ENCODE results near the gene CCDC159.
A peak's percentile ranks its signal among the peaks of the same experiment; 100 is the strongest.
"Not testable (repeated sequence)": the region's sequence is repeated elsewhere in the genome, so short reads cannot be mapped to it uniquely, and the experiment has no call there.

CCDC159 gene

DNA sequence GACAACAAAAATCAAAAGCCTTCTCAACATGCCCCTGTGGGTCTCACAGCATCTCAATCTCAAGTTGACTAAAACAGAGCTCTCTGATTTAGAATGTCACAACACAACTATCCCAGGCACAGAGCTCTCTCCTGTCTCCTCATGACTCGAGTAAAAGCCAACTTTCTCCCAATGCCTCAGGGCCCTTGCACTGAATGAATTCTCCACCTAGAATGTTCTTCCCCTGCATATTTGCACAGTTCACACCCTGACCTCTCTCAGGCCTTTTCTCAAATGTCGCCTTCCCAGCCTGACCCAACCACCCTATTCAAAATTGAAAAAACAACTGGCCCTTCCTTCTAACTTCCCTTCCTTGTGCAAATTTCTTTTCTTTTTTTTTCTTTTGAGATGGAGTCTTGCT lies 24.4 kb downstream of the CCDC159 start:
- no peak for DNase-seq

DNA sequence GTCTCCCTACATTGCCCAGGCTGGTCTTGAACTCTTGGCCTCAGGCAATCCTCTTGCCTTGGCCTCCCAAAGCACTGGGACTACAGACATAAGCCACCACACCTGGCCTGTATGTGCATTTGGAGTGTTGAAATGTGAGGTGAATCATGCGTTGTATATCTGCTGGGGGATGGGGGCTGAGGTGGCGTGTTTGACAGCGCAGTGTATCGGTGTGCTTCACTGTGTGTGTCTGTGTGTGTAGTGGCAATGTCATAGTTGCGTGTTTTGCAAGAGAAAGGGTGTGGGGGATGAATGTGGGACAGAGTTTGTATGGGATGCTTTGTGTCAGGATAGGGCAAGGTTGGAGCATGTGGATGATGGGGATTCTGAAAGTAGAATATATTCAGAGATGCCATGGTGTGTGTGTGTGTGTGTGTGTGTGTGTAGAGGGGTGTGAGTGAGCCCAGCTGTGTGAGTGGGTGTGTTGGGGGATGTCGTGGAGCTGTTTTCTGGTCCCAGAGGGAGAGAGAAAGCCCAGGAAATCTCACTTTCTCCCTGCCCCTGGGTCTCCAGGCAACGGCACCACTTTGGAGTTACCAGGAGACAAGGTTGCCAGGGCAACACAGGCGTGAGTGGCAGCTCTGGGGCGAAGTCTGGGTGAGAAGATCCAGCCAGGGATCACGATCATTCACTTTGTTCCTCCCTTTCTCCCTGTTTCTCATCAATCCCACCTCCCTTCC lies 27.0 kb downstream of the CCDC159 start:
- DNase-seq = no peak

DNA sequence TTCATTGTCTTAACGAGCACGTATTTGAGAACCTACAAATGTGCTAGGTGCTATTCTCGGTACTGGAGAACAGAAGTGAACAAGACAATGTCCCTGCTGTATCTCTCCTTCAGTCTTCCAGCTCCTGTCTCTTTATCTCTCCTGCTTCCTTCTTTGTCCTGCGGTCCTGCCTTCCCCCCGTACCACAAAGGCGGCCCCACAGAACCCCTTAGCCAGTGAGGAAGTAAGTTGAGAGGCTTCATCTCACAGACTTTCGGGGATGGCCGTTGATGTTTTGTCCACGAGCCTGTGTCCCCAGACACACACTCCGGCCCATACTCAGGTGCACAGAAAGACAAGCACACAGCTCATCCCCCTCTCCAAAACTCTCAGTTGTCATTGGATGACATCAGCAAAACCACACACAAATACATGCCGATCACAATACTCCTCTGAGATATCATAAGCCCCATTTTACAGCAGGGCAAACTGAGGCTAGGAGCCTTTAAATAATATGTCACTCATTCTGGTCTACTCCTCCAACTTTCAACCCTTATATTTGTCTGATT lies 27.6 kb downstream of the CCDC159 start:
- DNase-seq = no peak

- peak; percentile 99 for DNase-seq
Observed at GRCh38 chr19:11374433-11375142, 28.3 kb downstream of the CCDC159 start, which contains the start of gene SWSAP1. Gene SWSAP1 (plus strand): TSS chr19:11374666. CDS start chr19:11374681, 15 bp downstream.

DNA sequence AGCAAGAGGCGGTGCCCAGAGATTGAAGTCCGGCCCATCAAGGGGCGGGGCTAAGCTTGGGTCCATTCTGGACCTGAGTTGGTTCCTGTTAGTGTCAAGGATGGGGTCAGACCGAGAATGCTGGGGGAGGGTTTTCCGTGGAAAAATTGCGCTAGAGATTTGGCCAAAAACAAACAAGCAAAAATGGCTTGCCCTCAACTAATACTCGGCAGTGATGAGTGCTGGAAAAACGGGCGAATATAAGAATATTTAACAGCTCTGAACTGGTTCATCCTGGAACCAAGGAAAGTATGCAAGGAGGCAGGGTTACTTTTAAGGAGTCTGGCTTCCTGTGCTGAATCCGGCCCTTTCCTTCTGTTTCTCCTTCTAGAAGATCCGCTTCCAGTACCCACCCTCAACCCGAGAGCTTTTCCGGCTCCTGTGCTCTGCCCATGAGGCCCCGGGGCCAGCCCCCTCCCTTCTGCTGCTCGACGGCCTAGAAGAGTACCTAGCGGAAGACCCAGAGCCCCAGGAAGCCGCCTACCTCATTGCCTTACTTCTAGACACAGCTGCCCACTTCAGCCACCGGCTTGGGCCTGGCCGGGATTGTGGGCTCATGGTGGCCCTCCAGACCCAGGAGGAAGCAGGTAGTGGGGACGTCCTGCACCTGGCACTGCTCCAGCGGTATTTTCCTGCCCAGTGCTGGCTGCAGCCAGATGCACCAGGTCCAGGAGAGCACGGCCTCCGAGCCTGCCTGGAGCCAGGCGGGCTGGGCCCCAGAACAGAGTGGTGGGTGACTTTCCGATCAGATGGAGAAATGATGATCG lies 29.0 kb downstream of the CCDC159 start:
- peak; percentile 71 to 81 for DNase-seq

DNA sequence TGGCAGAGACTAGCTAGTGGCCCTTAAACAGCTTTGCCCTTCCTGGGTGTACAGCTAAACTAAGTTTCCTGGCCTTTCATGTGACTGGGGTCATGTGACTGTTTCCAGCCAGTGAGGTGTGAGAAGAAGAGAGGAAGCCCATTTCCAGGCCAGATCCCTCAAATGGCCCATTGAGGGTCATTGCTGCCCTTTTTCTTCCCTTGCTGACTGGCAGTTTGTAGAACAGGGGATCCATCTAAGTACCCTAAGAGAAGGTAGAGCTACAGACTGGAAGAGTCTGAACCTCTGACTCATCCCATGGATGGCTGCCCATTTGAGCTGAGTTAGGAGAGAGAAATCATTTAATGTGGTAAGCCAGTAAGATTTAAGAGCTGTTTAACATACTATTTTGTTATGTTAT lies 30.9 kb downstream of the CCDC159 start:
- no peak for DNase-seq

DNA sequence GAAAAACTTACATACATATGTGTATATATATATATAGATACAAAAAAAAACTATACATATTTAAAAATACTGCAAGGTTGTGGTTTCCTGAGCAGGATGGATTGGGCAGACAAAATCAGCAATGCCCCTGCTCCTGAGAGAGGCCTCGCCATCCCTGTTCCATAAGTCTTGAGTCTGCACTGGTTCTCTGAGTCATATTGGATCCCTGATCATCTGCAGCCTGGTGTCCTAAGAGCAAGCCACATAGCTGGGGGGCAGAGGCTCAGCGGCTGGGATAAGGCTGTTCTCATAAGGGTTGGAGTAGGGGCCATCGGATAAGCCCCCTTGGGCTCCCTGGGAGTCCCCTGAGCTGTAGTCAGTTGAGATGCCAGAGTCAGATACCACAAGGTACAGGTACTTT lies 31.4 kb downstream of the CCDC159 start:
- no peak for DNase-seq

- DNase-seq = peak in 1 of 2 donors; percentile 8
Observed at GRCh38 chr19:11378319-11379189, 32.2 kb downstream of the CCDC159 start.

DNA sequence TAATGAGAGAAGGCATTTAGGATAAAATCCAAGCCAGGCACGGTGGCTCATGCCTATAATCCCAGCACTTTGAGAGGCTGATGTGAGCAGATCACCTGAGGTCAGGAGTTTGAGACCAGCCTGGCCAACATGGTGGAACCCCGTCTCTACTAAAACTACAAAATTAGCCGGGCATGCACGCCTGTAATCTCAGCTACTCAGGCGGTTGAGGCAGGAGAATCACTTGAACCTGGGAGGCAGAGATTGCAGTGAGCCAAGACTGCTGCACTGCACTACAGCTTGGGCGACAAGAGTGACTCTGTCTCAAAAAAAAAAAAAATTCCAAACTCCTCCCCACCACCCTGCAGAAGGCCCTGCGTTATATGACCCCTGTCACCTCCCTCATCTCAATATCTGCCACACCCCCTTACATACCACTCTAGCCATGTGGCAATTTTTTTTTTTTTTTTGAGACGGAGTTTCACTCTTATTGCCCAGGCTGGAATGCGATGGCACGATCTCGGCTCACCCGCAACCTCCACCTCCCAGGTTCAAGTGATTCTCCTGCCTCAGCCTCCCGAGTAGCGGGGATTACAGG lies 33.0 kb downstream of the CCDC159 start:
- not testable (repeated sequence) for DNase-seq

- no peak for DNase-seq
Observed at GRCh38 chr19:11379857-11380350, 33.6 kb downstream of the CCDC159 start.

DNA sequence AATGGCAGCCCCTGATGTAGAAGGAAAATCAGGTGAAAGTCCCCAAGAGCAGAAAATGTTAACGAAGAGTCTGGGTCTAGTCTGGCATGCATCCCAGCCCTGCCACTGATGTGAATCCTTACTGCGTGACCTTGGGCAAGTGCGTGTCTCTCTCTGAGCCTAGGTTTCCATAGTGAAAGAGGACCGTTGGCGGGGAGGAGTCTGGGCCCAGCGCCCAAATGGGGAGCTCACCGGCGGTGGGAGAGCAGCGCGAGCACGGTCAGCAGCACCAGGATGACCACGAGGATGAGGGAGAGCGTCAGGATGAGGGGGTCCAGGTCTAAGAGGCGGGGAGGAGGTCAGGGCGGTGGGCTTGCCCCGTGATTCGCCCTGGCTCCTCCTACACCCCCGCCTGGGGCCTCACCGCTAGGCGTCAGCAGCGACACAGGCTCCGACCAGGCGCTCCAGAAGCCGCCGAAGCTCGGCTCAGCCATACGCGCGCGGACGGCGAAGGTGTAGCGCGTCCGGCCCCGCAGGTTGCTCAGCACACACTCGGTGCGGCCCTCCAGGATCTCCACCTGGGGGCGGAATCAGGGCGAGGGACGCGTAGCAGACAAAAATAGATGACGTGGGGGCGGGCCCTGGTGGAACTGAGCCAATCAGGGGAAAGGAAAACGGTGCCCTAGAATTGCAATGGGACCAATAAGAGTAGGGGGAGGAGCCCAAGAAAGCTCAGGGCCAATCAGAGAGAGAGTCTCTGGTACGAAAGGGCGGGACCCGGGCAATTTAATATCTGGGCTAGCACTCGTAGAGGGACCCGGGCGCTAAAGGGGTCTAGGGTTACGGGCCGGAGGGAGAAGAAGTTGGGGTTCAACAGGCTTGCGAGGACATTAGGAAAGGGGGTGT lies 34.6 kb downstream of the CCDC159 start:
- DNase-seq = peak; percentile 98 to 99

DNA sequence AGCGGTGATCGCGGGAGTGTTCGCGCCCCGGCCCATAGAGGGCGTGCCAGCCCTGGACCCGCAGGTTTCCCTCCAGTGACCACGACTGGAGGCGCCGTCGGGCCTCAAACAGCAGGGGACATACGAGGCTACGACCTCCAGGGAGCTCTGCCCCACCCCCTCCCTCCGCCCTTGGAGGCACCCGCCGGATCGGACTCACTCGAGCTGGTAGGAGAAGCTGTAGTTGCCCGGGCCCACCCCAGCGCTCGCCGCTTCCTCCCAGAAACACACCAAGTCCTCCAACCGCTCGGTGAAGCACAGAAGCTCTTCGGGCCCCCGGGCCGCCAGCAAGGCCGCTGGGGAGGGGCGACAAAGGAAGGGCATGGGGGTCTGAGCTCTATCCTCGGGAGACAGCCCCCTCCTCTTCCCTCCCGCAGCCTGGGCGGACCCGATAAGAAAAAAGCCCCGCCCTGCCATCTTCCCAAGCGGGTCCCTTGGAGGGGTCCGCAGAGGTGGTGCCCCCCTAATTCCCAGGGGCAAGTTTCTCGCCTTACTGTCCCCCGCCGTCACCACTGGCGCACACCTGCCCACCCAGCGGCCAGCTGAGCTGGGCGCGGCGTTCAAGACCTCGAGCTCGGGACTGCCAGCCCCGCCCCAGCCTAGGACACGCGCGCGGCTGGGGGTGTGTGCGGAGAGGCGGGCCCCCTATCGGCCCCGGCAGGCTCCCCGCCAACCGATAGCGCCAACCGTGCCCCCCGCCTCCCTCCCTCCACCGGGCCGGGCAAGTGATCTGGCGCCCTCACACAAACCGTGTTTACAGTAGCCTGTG lies 36.8 kb downstream of the CCDC159 start:
- peak; percentile 47 to 53 for DNase-seq

- no peak for DNase-seq
Observed at GRCh38 chr19:11383706-11384048, 37.4 kb downstream of the CCDC159 start.

DNA sequence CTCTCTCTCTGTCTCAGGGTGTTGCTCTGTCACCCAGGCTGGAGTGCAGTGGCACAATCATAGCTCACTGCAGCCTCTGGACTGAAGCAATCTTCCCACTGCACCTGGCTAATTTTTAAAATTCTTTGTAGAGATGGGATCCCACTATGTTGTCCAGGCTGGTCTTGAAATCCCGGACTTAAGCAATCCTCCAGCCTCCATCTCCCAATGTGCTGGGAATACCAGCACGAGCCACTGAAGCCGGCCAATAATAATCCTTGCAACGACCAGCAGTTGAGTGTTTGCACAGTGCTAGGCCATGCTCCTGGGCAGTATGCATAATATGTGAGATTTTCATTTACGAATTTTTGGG lies 38.4 kb downstream of the CCDC159 start:
- DNase-seq = no peak

DNA sequence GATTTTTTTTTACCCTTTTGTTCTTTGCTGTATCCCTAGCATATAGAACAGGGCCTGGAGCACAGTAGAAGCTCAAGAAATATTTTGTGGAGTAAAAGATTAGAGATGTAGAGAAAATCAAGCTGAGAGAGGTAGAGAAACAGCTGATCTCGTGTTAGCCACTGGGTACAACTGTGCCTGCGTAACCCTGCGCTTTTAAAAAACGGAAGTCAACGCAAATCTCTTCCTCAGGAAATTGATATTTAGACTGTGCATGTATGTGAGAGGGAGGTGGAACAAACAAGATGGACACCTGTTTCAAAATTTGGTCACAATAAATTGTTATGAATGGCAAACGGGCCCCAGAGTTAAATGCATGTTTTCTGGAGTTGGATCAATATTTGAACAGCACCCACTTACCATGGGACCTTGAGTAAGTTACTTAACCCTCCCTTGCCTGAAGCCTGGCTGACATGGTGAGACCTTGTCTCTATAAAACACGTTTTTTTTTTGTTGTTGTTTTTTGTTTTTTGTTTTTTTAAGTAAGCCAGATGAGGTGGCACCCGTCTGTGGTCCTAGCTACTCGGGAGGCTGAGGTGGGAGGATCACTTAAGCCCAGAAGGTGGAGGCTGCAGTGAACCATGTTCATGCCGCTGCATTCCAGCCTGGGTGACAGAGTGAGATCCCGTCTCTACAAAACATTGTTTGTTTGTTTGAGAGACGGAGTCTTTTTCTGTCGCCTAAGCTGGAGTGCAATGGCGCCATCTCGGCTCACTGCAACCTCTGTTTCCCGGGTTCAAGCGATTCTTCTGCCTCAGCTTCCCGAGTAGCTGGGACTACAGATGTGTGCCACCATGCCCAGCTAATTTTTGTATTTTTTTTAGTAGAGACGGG lies 41.1 kb downstream of the CCDC159 start:
- DNase-seq = peak; percentile 13 to 27

DNA sequence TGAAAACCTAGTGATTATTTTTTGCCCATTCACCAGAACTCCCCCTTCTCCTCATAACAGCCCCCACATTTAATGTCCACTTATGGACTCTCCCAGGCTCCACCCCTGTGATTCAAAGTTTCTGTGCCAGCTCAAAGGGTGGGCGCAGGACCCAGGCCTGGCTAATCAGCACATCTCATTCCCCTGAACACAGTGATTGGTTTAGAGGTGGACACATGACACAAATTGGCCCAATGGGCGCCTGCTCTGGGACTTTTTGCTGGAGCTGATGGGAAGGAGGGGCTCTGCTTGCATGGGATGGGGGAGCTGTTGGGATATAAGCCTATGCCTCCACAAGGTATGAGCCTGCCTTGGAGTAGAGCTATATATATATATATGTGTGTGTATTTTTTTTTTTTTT lies 44.0 kb downstream of the CCDC159 start:
- no peak for DNase-seq

GRCh38 chr19:11390933-11391680 lies 44.8 kb downstream of the CCDC159 start:
- no peak for DNase-seq

GRCh38 chr19:11397089-11397610 lies 50.8 kb downstream of the CCDC159 start:
- no peak for DNase-seq
